Calu3 (cell line): Measurements from ENCODE around the gene CHMP1B. TPM values are rescaled to one million over a fixed set of nuclear protein-coding genes. Genes with fewer than 3 reads are reported as not detected.

Experiments
- BruUV-seq: library from RNA; stranded (reverse); fragments of 400-500 nt; replicated peaks from 2 replicates; lab custom pipeline; 2021; lab: Mats Ljungman, UMichigan
- CTCF ChIA-PET: fragments of 300-600 bp; sonication (Branson Sonifier 250); formaldehyde crosslinking; loops from one replicate; lab custom pipeline; 2022; ENCODE audit warnings: antibody characterized with exemption; lab: Charles Lee
- DNase-seq: peaks from one replicate; pipeline ENCODE4 v3.0.0; 2022
- H3K27ac Mint-ChIP-seq: one replicate; pipeline ENCODE4 v1.8.0; 2022; ENCODE audit warnings: mixed read lengths; ENCODE audit not compliant: unreplicated experiment
- H3K27me3 Mint-ChIP-seq: one replicate; pipeline ENCODE4 v1.8.0; 2022; ENCODE audit warnings: mixed read lengths; ENCODE audit not compliant: unreplicated experiment
- H3K36me3 Mint-ChIP-seq: one replicate; pipeline ENCODE4 v1.8.0; 2022; ENCODE audit warnings: mild to moderate bottlenecking, moderate library complexity, mixed read lengths; ENCODE audit not compliant: insufficient read depth, unreplicated experiment
- H3K4me1 Mint-ChIP-seq: one replicate; pipeline ENCODE4 v1.8.0; 2022; ENCODE audit warnings: mild to moderate bottlenecking, low read depth, mixed read lengths; ENCODE audit not compliant: unreplicated experiment
- H3K4me3 Mint-ChIP-seq: one replicate; pipeline ENCODE4 v1.8.0; 2022; ENCODE audit warnings: mild to moderate bottlenecking, low read depth, moderate library complexity, mixed read lengths; ENCODE audit not compliant: unreplicated experiment
- H3K9me3 Mint-ChIP-seq: one replicate; pipeline ENCODE4 v1.8.0; 2022; ENCODE audit warnings: low read depth, mixed read lengths; ENCODE audit not compliant: unreplicated experiment
- CTCF ChIP-seq: fragments of 200-600 bp; IDR thresholded peaks from one replicate; pipeline ENCODE4 v1.8.0; 2022; ENCODE audit warnings: antibody characterized with exemption; ENCODE audit not compliant: unreplicated experiment
- intact Hi-C: fragments of 100-400 bp; cut with micrococcal nuclease; formaldehyde crosslinking; loops from one replicate; pipeline ENCODE4 v1.10.0; 2022; ENCODE audit not compliant: unreplicated experiment
- total RNA-seq: library from RNA; stranded (reverse); gene quantifications from 2 replicates; pipeline ENCODE4 v1.2.3, GENCODE V29; 2022

CHMP1B gene
- total RNA-seq, 1 experiment from 2014 or later, result 44.4 TPM

DNA sequence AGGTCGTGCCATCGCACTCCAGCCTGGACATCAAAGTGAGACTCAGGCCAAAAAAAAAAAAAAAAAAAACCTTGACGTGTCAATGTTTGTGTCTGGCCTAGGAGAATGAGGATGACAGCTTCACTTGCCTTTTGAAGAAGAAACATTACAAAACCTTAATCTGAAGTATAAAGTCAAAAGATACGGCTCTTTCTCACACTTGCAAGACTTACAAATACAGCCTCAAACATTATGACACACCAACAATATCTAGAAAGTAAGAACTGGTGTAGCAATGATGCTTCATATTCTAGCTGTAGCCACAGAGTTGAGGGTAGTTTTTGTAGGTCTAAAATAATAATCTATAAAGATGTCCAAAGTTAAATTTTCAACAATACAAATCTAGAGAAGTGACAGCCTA lies 31.4 kb downstream of the CHMP1B start:
- intact Hi-C loops, result no loop called here
- no peak overlapping the region for H3K4me3 Mint-ChIP-seq
- no peaks in the 10 kb centered on the region for H3K9me3 Mint-ChIP-seq
- peaks cover 5% of the 10 kb centered on the region for H3K36me3 Mint-ChIP-seq
- no TSS peak for BruUV-seq
- H3K27me3 Mint-ChIP-seq, result peaks cover 13% of the 10 kb centered on the region
- peaks cover 23% of the 10 kb centered on the region for H3K4me1 Mint-ChIP-seq
- no peak for TF ChIP-seq CTCF
- CTCF ChIA-PET, result no interaction called here
- no peak for DNase-seq
- no peak overlapping the region for H3K27ac Mint-ChIP-seq

- H3K27ac Mint-ChIP-seq, result no peak overlapping the region
- intact Hi-C loops, result no loop called here
- H3K36me3 Mint-ChIP-seq, result peaks cover 5% of the 10 kb centered on the region
- H3K9me3 Mint-ChIP-seq, result no peaks in the 10 kb centered on the region
- no TSS peak for BruUV-seq
- peaks cover 29% of the 10 kb centered on the region for H3K4me1 Mint-ChIP-seq
- no peak for DNase-seq
- TF ChIP-seq CTCF, result no peak
- H3K4me3 Mint-ChIP-seq, result no peak overlapping the region
- CTCF ChIA-PET, result no interaction called here
- H3K27me3 Mint-ChIP-seq, result peaks cover 13% of the 10 kb centered on the region
Measured at GRCh38 chr18:11883153-11883552, 31.9 kb downstream of the CHMP1B start.

GRCh38 chr18:11884396-11885030 lies 33.3 kb downstream of the CHMP1B start:
- no TSS peak for BruUV-seq
- DNase-seq, result no peak
- peaks cover 29% of the 10 kb centered on the region for H3K4me1 Mint-ChIP-seq
- H3K9me3 Mint-ChIP-seq, result no peaks in the 10 kb centered on the region
- H3K36me3 Mint-ChIP-seq, result peaks cover 6% of the 10 kb centered on the region
- CTCF ChIA-PET, result interaction anchor here (0.5 kb wide), 1 partner anchor 588 kb away, joined by 3 read pairs; no protein-coding TSS in a partner anchor
- no peak for TF ChIP-seq CTCF
- intact Hi-C loops, result no loop called here
- no peak overlapping the region for H3K27ac Mint-ChIP-seq
- H3K27me3 Mint-ChIP-seq, result peaks cover 13% of the 10 kb centered on the region
- no peak overlapping the region for H3K4me3 Mint-ChIP-seq

GRCh38 chr18:11885278-11885947 lies 34.2 kb downstream of the CHMP1B start:
- H3K9me3 Mint-ChIP-seq, result no peaks in the 10 kb centered on the region
- no TSS peak for BruUV-seq
- TF ChIP-seq CTCF, result no peak
- intact Hi-C loops, result no loop called here
- peaks cover 10% of the 10 kb centered on the region for H3K36me3 Mint-ChIP-seq
- DNase-seq, result peak; percentile 35
- H3K4me1 Mint-ChIP-seq, result peaks cover 29% of the 10 kb centered on the region
- peaks cover 13% of the 10 kb centered on the region for H3K27me3 Mint-ChIP-seq
- no peak overlapping the region for H3K4me3 Mint-ChIP-seq
- CTCF ChIA-PET, result interaction anchor here (0.5 to 0.6 kb wide), 3 partner anchors 67 to 587 kb away, joined by 3 to 14 read pairs (median 5); no protein-coding TSS in a partner anchor
- H3K27ac Mint-ChIP-seq, result no peak overlapping the region
